Gastroesophageal sphincter (tissue), 3 donors: ENCODE measurements around the gene PCDHB14.

Experiments
- POLR2A ChIP-seq, 2 donors: fragments of 450-650 bp; IDR thresholded peaks; one replicate each; pipeline ENCODE4 v1.6.1; 2017; ENCODE audit warnings: antibody characterized with exemption in 2 of 2, mild to moderate bottlenecking in 2 of 2, moderate library complexity in 1 of 2
- TF ChIP-seq, protein P1 (sequence below), 4 experiments: fragments of 200-600 bp in 2 of 4; fragments of 450-650 bp in 2 of 4; sonication (generic) in 1 of 4; IDR thresholded peaks; one replicate each; pipeline ENCODE4 v1.5.1; 2017 to 2019; ENCODE audit warnings: antibody characterized with exemption in 4 of 4, mild to moderate bottlenecking in 2 of 4, moderate library complexity in 2 of 4

DNA sequence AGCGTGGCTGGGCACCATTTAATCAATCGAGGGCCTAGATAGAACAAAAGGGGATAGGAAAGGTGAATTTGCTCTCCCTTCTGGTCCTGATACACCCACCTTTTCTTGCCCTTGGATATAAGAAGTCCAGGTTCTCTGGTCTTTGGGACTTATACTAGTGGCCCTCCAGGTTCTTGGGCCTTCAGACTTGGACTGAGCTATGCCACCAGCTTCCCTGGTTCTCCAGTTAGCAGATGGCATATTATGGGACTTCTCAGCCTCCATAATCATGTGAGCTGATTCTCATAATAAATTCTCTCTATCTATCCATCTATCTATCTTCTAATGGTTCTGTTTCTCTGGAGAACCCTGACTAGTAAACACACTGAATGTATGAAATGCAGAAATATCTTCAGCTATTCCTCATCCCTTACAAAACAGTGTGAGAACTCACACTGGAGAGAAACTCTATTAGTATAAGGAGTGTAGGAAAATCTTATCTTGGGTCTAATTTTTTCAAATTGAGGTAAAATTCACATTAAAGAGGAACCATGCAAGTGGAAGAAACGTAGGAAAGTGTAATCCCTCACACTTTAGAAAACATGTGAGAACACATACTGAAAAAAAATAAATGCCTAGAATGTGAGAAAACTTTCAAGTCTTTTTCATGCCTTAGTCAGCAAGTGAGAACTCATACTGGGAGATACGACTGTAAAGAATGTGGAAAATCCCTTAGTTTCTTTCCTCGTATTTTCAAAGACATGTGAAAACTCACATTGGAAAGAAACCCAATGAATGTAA is 37.5 kb downstream of the PCDHB14 start:
- TF ChIP-seq, protein P1, sequence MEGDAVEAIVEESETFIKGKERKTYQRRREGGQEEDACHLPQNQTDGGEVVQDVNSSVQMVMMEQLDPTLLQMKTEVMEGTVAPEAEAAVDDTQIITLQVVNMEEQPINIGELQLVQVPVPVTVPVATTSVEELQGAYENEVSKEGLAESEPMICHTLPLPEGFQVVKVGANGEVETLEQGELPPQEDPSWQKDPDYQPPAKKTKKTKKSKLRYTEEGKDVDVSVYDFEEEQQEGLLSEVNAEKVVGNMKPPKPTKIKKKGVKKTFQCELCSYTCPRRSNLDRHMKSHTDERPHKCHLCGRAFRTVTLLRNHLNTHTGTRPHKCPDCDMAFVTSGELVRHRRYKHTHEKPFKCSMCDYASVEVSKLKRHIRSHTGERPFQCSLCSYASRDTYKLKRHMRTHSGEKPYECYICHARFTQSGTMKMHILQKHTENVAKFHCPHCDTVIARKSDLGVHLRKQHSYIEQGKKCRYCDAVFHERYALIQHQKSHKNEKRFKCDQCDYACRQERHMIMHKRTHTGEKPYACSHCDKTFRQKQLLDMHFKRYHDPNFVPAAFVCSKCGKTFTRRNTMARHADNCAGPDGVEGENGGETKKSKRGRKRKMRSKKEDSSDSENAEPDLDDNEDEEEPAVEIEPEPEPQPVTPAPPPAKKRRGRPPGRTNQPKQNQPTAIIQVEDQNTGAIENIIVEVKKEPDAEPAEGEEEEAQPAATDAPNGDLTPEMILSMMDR (IDR thresholded peaks at IDR 0.05), result no peak
- TF ChIP-seq POLR2A (IDR thresholded peaks at IDR 0.05), result no peak
